DMS53 treated with DMSO at 0.1 percent for 48 hours (cell line): ENCODE data around the gene CEP170B.
"Not testable (repeated sequence)": the region's sequence is repeated elsewhere in the genome, so short reads cannot be mapped to it uniquely, and the experiment has no call there.

Experiments
- DNase-seq: peaks from one replicate; lab custom pipeline; 2025; ENCODE audit not compliant: unreplicated experiment; lab: John Stamatoyannopoulos, UW

Gene CEP170B

GRCh38 chr14:104865081-104865630 is at the start of gene CEP170B:
Gene CEP170B, plus strand, starts transcription at chr14:104865268. Its CDS starts 3,183 bp downstream, at chr14:104868451.
- DNase-seq = no peak

DNA sequence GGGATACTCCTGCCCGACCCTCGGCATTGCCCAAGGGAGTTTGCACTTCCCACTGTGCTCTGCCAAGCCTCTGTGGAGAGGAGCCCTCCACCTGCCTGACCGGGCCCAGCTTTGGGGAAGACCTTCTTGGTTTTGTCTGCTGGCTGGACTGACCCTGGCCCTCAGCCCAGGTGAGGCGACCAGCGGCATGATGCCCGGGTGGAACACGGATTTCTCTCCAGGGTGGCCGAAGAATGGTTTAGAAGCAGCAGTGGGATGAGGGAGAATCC is 48.5 kb upstream of the CEP170B start:
- DNase-seq = no peak

GRCh38 chr14:104817930-104818713 is 46.9 kb upstream of the CEP170B start:
- no peak for DNase-seq

DNA sequence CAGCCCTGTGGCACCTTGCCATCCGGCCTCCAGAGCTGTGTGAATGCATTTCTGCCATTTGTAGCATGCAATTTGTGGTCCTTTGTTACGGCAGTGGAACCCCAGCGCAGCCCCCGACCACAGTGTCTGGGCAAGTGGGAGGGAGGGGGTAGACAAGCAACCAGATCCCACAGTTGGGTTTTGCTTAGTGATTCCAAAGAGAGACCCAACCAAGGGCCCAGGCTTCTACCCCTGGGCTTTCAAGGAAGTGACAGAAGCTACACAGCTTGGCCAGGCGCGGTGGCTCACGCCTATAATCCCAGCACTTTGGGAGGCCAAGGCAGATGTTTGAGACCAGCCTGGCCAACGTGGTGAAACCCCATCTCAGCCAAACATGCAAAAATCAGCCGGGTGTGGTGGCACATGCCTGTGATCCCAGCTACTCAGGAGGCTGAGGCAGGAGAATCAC is 46.3 kb upstream of the CEP170B start:
- no peak for DNase-seq

- no peak for DNase-seq
Measured at GRCh38 chr14:104819361-104819781, 45.7 kb upstream of the CEP170B start.

DNA sequence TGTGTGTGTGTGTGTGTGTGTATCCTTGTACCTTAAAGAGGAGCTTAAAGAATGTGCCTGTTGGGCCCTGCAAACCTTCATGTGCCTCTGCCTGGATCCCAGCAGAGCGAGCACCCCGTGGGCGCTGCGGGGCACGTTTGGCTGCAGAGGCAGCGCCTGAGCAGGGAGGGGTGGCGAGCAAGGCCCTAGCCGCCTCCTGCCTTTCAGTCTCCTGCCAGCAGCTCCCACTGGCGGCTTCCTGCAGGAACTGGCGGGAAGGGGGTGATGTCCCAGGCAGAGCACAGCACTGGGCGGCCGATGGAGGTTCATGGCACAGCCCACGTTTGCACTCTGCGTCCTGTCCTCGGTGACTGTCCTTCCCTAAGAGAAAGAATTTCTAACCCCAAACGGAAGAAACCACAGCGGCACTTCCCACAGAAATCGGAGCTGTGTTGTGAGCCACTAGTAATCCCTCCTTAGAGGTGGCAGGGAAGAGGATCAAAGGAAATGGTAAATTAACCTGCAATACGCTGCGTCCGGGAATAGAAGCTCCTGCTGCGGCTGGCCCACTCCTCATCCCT is 44.3 kb upstream of the CEP170B start:
- no peak for DNase-seq

DNA sequence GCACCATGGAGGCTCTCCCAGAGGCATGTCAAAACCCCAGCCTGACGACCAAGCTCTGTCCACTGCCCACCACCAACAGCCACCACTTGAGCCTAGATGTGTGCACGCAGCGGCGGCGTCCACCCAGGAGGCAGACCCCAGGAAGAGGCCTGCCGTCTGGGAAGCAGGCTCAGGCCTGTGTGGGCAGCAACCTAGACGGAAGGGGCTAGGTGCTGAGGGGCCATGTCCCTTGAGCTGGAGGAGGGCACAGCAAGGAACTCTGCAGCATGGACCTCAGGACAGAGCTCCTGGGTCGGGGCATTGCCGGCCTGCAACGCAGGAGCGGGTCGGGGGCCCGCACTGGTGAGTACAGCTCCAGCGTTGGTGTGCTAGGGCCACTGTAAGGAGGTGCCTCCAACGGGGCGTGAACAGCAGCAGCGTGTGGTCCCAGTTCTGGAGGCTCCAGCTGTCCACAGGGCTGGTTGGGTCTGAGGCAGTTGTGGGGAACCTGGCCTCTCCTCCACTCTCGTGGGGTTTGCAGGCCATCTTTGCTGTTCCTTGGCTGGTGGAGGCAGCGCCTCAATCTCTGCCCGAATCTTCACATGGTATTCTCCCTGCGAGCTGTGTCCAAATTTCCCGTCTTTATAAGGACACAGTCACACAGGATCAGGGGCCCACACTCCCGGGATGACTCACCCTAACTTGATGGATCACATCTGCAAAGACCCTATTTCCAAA is 43.7 kb upstream of the CEP170B start:
- no peak for DNase-seq

DNA sequence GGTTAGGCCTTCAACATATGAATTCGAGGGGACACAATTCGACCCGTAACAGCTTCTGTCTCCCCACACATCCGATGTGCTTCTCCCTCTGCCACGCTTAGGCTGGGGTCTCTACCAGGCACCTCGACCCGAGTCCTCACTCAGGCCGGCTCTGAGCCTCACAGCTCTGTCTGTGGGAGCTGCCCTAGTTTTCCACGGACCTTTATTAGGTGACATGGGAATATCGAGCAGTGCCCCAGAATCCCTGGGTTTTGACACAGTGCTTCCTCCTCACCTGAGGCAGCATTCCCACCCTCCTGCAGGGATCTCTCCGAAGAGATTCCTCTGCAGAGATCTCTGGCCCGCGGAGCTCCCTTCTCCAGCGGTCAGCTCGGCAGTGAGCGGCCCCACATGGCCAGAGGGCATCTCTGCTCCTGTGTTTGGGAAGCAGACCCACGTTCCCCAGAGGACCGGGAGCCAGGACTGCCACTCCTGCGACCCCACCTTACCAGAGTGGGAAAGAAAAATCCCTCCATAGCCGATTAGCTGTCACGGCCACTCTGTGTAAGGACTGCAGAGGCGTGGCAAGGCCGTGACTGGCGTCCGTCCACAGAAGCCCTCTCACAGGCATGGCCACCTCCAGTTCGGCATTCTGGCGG is 43.0 kb upstream of the CEP170B start:
- DNase-seq = no peak

GRCh38 chr14:104822821-104823615 is 42.0 kb upstream of the CEP170B start:
- DNase-seq = no peak

- no peak for DNase-seq
Measured at GRCh38 chr14:104824353-104824997, 40.6 kb upstream of the CEP170B start.

GRCh38 chr14:104826189-104826860 is 38.7 kb upstream of the CEP170B start:
- peak; percentile 35 for DNase-seq

DNA sequence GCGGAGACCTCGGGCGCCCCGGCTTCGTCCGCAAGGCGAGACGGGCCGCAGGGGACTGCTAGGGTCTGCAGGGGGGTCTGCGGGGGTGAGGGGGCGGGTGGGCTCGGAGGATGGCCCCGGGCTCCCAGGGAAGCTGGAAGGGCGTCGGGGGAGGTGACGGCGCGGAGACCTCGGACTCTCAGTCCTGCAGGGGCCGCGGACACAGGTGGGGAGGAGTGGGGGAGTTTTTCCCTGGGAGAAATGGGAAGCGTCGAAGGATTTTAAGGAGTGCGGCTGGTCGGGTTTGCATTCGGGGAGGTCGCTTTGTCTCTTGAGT is 38.2 kb upstream of the CEP170B start:
- no peak for DNase-seq

GRCh38 chr14:104827177-104828055 is 37.7 kb upstream of the CEP170B start:
- DNase-seq = peak; percentile 47

DNA sequence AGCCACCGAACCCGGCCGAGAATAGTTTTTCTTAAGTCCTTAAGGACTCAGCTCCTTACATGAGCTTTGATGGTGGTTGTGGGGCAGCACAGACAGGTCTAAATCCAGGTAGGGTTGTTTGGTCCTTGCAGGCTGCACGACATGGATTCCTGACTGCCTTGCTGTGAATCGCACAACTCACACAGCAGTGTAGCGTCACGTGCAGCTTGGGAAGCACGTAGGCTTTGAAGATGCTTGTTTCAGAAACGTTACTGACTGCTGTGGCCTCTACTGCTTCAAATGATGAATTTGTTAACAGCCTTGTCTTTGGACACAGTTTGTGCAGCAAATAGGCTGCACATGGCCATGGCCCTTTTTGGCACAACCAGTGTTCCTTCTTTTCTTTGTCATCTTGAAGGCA is 34.3 kb upstream of the CEP170B start:
- no peak for DNase-seq

GRCh38 chr14:104836171-104836935 is 28.7 kb upstream of the CEP170B start:
- DNase-seq = not testable (repeated sequence)

GRCh38 chr14:104841730-104842129 is 23.3 kb upstream of the CEP170B start:
- DNase-seq = no peak

DNA sequence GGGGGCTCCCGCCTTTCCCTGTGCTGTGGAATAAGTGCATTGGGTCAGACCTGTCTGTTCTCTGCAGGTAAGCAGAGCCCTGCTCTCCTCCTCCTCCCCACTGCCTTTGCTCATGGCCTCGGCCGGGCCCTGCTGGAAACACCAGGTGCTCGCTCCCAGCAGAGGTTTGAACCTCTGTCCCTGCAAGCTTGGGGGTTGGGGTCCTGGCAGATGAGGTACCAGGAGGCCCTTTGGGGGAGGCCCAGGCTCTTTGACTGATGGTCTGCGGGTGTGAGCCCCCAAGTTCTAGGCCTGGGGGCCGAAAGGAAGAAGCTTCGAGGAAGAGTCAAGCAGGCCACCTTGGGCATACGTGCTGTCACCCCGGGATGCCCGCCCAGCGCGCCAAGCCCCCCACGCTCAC is 22.1 kb upstream of the CEP170B start:
- DNase-seq = no peak
